Kidney glomerular epithelial cell (primary cell): Measurements from ENCODE around the gene TMEM232.
A peak's percentile ranks its signal among the peaks of the same experiment; 100 is the strongest.
"Not testable (repeated sequence)": the region's sequence is repeated elsewhere in the genome, so short reads cannot be mapped to it uniquely, and the experiment has no call there.

Experiments
- DNase-seq: peaks from one replicate; lab custom pipeline; 2025; lab: John Stamatoyannopoulos, UW

TMEM232 gene

GRCh38 chr5:110726249-110727024 is at the start of gene TMEM232:
TMEM232 (minus strand) TSS chr5:110726671; CDS start chr5:110667352, 59,319 bp downstream.
- DNase-seq = peak; percentile 80

- no peak for DNase-seq
Observed at GRCh38 chr5:110770286-110770685, 43.8 kb upstream of the TMEM232 start.

- no peak for DNase-seq
Observed at GRCh38 chr5:110769000-110769681, 42.7 kb upstream of the TMEM232 start.

GRCh38 chr5:110768138-110768860 is 41.8 kb upstream of the TMEM232 start:
- DNase-seq = no peak

- no peak for DNase-seq
Observed at GRCh38 chr5:110760158-110760557, 33.7 kb upstream of the TMEM232 start.

- peak; percentile 35 for DNase-seq
Observed at GRCh38 chr5:110757118-110757729, 30.8 kb upstream of the TMEM232 start.

- no peak for DNase-seq
Observed at GRCh38 chr5:110754181-110754580, 27.7 kb upstream of the TMEM232 start.

- no peak for DNase-seq
Observed at GRCh38 chr5:110753600-110753999, 27.1 kb upstream of the TMEM232 start.

- no peak for DNase-seq
Observed at GRCh38 chr5:110752953-110753352, 26.5 kb upstream of the TMEM232 start.

GRCh38 chr5:110751902-110752762 is 25.7 kb upstream of the TMEM232 start:
- no peak for DNase-seq

GRCh38 chr5:110738812-110739651 is 12.6 kb upstream of the TMEM232 start, which contains the start of gene SLC25A46:
SLC25A46 (plus strand) TSS chr5:110739007; CDS start chr5:110739120, 113 bp downstream.
- DNase-seq = peak; percentile 90

- DNase-seq = no peak
Observed at GRCh38 chr5:110738503-110738811, 12.0 kb upstream of the TMEM232 start.

- DNase-seq = no peak
Observed at GRCh38 chr5:110736753-110737152, 10.3 kb upstream of the TMEM232 start.

- DNase-seq = no peak
Observed at GRCh38 chr5:110735556-110735955, 9.1 kb upstream of the TMEM232 start.

- DNase-seq = no peak
Observed at GRCh38 chr5:110734101-110734500, 7.6 kb upstream of the TMEM232 start.

- not testable (repeated sequence) for DNase-seq
Observed at GRCh38 chr5:110731499-110731898, 5.0 kb upstream of the TMEM232 start.

- DNase-seq = peak; percentile 30
Observed at GRCh38 chr5:110727025-110727314, 499 bp upstream of the TMEM232 start.

- no peak for DNase-seq
Observed at GRCh38 chr5:110718311-110718710, 8.2 kb downstream of the TMEM232 start.

- no peak for DNase-seq
Observed at GRCh38 chr5:110716247-110717245, 9.9 kb downstream of the TMEM232 start.
